Tongue (tissue), 2 donors: ENCODE results near the gene SMIM14. TPM values are rescaled to one million over a fixed set of nuclear protein-coding genes. Genes with fewer than 3 reads are reported as not detected.
"Not testable (repeated sequence)": the region's sequence is repeated elsewhere in the genome, so short reads cannot be mapped to it uniquely, and the experiment has no call there.

Source experiments
- DNase-seq: peaks from one replicate; pipeline ENCODE4 v3.0.0-alpha.2; 2015
- total RNA-seq: library from RNA; depleted of rRNA; stranded (reverse); fragments of >200 nt; gene quantifications from one replicate; pipeline ENCODE4 v1.2.3, GENCODE V29; 2014

Gene SMIM14
- total RNA-seq: 18.4 TPM

DNA sequence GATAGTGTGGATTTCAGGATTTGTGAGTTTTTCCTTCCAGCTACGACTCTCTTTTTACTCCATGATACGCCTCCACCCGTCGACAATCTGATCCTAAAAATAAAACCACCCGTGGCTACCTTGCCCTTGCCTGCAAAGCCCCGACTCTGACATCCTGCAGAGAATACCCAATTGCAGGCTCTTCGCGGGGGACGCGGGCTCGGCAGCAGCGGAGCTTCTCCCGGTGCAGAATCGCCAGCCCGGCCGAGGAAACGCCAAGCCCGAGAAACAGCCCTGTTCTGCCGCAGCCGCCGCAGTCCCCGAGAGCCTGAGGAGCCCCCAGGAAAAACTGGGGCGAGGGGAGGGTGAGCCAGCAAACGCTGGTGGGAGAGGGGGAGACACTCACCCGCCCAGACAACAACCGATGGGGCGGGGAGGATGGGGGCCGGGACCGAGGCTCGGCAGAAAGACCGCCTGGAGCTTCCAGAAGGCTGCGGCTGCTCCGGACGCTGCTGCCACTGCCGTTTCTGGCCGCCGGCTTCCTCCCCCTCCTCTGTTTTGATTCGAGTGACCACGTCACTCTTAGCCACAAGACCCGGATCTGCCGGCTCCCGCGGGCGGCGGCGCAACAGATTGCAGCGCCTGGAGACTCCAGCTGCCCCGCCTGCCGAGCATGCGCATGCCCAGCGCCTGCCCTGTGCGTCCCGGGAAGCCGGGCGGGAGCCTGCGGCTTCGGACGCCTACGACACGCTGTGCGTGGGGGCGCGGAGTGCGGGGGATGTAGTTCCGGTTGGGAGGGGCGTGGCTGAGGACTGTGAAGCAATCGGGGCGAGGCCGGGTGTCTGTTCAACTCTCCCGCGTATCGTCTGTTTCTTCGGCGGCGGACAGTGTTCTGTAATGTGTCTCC is at the start of gene SMIM14:
Gene SMIM14, minus strand, starts transcription at position 512 of the 886 bp plus-strand sequence. CDS start 33,720 bp downstream, outside the sequence.
- peak; percentile 99 for DNase-seq

DNA sequence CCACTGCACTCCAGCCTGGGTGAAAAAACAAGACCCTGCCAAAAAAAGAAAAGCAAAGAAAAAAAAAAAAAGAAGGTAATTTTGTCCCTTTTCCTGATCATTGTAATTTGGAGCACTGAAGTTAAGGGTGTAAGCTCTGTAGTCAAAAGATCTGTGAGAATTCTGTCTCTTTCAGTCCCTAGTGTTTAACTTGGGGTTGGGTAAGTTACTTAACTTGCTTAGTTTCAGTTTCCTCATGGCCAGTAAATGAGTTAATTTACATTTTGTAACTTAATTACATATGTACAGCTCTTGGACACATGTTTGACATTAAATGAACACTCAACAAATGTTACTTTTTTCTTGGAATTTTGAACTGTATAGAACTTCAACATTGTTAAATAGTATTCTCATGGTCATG is 48.3 kb upstream of the SMIM14 start:
- DNase-seq: no peak

DNA sequence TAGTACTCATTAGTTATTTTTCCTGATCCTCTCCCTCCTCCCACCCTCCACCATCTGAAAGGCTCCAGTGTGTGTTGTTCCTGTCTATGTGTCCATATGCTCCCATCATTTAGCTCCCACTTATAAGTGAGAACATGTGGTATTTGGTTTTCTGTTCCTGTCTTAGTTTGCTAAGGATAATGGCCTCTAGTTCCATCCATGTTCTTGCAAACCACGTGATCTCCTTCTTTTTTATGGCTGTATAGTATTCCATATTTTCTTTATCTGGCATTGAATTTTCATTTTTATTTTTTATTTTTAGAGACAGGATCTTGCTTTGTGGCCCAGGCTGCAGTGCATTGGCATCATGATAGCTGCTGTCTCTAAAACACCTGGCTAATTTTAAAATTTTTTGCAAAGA is 47.3 kb upstream of the SMIM14 start:
- no peak for DNase-seq

DNA sequence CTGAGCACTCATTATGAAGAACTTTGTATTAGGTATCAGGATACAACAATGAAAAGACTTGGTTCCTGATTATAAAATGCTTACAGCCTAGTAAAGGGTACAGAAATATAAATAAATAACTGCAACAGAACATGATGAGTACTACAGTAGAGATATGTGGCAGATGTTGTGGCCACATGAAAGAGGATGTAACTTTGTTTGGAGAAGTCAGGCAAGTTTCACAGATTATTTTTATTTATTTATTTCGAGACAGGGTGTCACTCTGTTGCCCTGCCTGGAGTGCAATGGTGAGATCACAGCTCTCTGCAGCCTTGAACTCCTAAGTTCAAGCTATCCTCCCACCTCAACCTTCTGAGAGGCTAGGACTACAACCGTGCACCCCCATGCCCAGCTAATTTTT is 43.5 kb upstream of the SMIM14 start:
- no peak for DNase-seq

DNA sequence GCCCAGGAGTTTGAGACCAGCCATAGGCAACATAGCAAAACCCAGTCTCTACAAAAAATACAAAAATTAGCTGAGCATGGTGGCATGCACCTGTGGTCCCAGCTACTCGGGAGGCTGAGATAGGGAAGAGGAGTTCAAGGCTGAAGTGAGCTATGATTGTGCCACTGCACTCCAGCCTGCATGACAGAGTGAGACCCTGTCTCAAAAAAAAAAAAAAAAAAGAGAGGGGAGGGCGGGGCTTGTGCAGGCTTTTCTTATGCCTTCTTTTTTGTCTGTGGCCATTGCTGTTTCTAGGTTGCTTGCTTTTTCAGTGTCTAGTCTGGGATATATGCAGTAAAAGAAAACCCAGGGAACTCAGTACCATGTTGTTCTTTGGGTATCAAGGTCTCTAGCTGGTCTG is 42.3 kb upstream of the SMIM14 start:
- DNase-seq: not testable (repeated sequence)

DNA sequence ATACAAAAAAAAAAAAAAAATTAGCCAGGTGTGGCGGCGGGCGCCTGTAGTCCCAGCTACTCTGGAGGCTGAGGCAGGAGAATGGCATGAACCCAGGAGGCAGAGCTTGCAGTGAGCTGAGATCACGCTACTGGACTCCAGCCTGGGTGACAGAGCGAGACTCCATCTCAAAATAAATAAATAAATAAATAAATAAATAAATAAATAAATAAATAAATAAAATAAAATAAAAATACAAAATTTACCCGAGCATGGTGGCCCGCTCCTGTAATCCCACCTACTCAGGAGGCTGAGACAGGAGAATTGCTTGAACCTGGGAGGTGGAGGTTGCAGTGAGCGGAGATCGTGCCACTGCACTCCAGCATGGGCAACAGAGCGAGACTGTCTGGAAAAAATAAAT is 37.0 kb upstream of the SMIM14 start:
- DNase-seq: not testable (repeated sequence)

DNA sequence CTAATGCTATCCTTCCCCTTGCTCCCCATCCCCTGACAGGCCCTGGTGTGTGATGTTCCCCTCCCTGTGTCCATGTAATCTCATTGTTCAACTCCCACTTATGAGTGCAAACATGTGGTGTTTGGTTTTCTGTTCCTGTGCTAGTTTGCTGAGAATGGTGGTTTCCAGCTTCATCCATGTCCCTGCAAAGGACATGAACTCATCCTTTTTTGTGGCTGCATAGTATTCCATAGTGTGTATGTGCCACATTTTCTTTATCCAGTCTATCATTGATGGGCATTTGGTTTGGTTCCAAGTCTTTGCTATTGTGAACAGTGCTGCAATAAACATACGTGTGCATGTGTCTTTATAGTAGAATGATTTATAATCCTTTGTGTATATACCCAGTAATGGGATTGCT is 31.6 kb upstream of the SMIM14 start:
- not testable (repeated sequence) for DNase-seq

DNA sequence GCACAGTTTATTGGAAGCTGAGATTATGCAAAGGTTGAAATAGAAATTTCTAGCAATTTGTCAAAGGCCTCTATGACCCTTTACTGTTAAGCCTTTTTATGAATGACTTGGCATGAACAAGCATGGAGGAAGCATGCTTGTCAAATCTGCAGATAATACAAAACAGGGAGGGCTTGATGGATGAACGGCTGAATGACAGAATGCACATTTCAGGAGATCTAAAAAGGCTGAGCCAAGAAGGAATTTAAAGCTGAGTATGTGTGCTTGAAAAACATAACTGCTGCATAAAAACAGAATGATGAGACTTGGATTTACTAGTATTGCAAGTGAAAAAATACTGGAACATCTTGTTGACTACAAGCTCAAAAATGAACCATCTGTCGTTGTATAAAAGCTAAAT is 30.2 kb upstream of the SMIM14 start:
- DNase-seq: no peak

DNA sequence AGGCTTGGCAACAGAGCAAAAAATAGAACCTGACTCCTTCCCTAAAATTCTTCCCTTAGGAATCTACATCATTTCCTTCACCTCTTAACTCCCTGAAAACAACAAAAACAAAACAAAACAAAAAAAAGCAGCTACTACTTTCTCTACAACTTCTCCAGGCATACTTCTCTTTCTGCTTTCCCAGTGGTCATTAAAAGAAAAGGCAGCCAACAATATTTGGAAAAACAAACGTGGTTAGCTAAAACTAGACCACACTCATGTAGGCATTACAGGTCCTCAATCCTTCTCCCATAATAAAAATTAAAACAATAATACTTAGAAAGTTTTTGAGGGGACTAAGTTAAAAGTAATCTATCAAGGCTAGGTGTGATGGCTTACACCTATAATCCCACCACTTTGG is 29.0 kb upstream of the SMIM14 start:
- no peak for DNase-seq

DNA sequence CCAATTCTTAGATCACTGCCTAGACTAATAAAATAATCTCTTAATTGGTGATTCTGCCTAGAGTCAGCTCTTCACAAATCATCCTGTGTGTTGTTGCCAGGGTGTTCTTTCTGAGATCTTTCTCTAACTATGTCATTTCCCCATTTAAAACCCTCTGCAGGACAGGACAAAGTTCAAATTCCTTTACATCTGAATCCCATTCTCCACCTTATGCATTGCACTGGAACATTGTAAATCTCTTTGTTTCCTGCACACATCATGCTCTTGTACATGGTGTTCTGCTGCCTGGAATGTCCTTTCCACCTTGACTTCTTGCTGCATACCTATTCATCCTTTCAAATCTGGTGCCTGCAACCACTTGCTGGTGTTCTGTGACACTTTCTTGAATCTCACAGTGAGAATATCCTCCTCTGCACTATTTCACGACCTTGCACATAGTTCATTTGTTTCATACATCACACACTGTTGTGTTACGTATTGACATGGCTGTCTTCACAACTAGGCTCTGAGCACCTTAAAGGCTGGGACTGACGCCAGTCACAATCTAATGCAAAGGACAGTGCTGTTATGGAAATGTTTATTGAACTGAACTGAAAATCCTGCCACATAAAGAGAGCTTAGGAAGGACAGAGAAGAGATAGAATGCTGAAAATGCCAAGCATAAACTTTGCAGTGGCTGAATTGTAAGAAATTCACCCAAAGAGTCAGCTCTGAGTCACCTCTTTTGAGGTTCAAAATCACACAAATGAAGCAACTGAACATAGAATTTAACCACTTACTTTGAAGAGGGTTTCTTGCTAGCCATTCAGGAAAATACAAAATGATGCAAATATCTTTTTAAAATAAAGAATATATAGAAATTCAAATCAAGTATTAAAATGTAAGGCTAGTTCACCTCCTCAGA is 26.4 kb upstream of the SMIM14 start:
- DNase-seq: no peak

DNA sequence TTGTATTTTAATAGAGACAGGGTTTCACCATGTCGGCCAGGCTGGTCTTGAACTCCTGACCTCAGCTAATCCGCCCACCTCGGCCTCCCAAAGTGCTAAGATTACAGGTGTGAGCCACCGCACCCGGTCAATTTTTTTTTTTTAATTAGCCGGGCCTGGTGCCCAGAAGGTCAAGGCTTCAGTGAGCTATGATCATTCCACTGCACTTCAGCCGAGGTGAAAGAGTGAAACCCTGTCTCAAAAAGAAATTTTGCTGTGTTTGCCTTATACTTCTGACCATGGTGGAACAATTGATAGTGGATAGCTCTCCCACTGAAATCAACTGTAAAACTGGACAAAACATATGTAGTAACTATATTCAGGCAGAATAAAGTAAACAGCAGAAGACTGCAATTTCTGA is 24.0 kb upstream of the SMIM14 start:
- DNase-seq: no peak

DNA sequence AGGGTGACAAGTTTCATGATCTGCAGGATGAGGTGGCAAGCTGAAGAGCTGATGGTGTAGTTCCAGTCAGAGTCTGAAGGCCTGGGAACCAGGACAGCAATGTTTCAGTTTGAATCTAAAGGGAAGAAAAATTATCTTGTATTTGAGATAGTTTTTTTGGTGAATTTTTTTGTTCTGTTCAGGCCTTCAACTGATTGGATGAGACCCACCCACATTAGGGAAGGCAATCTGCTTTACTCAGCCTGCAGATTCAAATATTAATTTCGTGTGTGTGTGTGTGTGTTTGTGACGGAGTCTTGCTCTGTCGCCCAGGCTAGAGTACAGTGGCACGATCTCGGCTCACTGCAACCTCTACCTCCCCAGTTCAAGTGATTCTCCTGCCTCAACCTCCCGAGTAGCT is 22.1 kb upstream of the SMIM14 start:
- DNase-seq: no peak

DNA sequence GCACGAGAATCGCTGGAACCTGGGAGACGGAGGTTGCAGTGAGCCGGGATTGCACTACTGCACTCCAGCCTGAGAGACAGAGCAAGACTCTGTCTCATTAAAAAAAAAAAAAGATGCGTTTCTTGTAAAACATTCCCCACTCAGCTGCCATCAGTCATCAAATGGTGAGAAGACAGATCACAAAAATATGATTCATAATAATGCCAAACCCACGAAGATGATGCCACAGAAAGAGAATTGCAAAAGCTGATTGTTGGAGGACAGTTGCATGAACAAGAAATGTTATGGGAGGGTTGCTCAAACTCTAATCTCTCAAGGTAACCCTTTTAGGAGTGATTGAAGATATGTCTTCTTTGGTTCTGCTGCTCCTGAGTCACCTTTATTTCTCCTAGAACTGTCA is 21.4 kb upstream of the SMIM14 start:
- DNase-seq: no peak

DNA sequence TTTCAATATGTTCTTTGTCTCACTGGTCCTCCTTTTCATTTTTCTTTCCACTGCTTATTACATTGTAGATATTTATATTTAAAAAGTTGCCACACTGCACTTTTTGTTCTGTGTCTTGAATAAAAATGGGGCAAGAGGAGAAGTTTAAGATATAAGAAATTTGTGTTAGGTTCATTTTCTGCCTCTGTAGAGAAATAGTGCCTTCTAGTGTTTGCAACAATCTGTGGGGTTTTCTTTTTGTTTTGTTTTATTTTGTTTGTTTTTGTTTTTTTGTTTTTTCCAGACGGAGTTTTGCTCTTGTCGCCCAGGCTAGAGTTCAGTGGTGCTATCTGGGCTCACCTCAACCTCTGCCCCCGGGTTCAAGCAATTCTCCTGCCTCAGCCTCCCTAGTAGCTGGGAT is 20.1 kb upstream of the SMIM14 start:
- DNase-seq: no peak

DNA sequence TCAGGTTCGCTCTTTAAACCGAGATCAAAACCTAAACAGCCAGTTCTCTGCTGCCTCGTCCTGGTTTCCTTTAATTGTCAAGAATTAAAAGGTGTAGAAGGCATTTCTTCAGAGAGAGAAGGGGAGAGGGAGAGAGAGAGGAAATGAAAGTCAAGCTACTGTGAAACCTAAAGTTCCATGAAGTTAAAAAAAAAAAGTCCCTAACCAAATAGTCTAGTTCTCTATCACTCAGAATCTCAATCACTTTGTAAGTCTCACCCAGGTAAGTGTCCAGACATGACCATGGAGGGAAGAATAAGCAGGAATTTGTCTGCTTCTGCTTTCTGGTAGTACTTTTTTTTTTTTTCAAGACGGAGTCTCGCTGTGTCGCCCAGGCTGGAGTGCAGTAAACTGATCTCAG is 18.8 kb upstream of the SMIM14 start:
- no peak for DNase-seq

DNA sequence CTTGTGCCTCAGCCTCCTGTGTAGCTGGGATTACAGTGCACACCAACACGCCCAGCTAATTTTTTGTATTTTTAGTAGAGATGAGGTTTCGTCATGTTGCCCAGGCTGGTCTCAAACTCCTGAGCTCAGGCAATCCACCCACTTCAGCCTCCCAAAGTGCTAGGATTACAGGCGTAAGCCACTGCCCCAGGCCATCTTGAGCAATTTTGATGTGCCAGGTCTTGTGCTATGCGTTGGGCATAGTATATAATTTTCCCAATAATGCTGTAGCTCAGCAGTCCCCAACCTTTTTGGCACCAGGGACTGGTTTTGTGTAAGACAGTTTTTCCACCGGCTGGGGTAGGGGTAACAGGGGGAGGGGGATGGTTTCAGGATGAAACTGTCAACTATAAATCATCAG is 18.0 kb upstream of the SMIM14 start:
- DNase-seq: not testable (repeated sequence)

DNA sequence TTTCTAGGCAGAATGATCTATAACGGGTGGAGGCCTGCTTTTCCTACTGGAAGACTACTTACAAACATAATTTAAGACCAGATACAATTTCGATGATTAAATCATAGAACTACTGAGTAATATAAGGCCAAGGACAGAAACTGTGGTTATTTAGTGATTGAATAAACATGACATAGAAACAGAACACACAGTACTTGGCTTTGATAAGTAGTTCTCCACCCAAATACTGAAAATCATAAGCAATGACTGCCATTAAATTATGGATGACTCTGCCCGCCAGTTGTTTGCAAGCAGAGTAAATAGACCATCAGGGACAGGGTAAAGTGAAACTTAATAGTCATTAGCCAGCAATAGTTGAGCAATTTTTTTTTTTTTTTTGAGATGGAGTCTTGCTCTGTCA is 17.2 kb upstream of the SMIM14 start:
- no peak for DNase-seq

DNA sequence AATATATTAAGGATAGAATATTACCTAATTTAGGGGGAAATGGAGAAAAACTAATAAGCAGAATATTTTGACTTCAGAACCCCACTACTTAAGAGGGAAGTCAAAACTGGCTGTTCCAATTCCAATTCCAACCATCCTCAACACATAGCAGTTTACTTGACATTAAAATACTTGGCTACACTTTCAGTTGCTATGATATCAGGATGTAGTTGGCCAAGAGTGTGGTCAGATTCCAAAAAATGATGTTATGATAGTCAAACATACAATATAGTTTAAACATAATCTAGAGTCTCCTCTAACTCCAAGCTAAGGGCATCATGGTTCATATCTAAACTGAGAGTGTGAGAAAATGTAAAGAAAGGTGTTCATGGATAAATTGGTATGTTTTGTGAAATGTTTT is 16.5 kb upstream of the SMIM14 start:
- DNase-seq: no peak

DNA sequence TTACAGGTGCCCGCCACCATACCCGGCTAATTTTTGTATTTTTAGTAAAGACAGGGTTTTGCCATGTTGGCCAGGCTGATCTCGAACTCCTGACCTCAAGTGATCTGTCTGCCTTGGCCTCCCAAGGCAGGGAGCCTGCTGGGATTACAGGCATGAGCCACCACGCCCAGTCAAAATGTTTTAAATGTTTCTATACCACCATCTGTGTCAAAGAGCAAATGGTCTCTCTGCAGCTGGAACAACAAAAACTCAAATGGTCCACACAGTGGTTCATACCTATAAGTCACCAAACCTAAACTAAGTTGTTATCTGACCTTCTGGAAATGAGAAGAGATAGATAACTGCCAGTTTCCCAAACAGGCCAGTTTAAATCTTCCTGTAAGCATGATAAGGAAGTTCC is 12.9 kb upstream of the SMIM14 start:
- DNase-seq: not testable (repeated sequence)

DNA sequence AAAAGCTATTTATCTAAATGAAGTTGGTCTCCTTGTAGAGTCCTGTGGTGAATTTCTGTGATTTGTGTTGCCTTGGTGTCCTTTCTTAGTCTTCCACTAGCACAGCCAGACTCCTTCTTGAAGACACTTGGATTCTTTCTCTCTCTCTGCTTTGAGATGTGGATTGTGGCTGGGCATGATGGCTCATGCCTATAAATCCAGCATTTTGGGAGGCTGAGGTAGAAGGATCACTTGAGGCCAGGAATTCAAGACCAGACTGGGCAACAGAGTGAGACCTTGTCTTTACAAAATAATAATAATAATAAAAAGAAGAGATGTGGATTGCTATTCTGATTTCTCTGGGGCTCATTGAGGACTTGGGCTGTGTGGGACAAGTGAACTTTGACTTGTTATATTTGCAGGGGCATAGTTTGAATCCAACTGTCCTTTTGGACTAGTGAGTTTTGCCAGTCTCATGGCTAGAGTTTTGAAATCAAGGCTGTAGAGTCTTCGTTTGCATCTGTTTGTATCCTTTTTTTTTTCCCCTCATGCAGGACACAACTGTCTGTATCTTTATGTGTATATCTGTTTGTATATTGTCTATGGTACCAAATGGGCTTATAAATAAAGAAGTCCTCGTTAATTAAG is 11.1 kb upstream of the SMIM14 start:
- no peak for DNase-seq

DNA sequence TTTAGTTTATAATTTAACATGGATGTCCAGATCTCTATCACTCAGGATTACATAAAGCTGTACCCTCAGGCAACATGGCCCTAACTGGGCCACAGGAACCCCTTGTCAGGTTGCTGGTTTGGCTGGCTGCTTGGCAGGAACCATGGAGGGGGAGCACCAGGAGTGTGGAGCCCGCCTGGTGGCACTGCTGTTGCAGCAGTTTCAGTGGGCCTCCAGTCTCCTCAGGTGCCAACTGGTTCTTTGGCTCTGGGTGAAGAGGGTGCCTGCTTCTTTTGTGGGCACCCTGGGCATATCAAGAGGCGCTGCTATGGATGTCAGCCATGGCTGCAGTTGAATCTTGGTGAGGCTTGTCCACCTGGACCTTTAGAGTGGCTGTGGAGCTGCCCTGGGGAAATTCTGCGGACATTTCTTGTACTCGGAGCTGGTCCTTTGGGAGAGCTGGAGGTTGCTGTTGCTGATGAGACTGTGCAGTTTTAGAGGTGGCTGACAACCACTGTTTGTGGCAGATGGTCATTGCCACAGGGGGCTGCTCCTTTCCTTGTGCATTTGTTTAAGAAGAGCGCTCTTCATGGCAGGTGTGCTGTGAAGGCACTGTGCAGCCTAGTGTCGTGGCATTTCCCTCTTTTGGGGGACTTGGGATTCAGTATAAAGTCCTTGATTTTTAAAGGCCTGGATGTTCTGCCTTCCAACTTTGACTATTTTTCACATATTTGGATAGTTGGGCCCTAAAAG is 10.3 kb upstream of the SMIM14 start:
- DNase-seq: no peak

DNA sequence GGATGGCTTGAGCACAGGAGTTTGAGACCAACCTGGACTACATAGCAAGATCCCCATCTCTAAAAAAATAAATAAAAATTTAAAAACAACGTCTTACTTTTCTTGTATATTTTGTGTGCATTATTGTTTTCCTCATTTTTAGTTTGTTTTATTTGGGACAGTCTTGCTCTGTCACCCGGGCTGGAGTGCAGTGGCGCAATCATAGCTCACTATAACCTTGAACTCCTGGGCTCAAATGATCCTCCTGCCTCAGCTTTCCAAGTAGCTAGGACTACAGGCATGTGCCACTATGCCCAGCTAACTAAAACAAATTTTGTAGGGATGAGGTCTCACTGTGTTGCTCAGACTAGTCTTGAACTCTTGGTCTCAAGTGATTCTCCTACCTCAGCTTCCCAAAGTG is 9.5 kb upstream of the SMIM14 start:
- no peak for DNase-seq
